GM19324 (cell line): ENCODE measurements around the gene IL12RB2.

Experiments used
- ATAC-seq: cut with Tn5 transposase; IDR thresholded peaks from one replicate; pipeline ENCODE4 v1.9.1; 2021; ENCODE audit warnings: mild to moderate bottlenecking, moderate library complexity; ENCODE audit not compliant: unreplicated experiment, low FRiP score

IL12RB2 gene

GRCh38 chr1:67307251-67308060 lies at the start of gene IL12RB2:
Gene IL12RB2, plus strand, starts transcription at chr1:67307873. Its CDS starts 12,496 bp downstream, at chr1:67320369.
- no peak for ATAC-seq

GRCh38 chr1:67261680-67262079 lies 46.0 kb upstream of the IL12RB2 start:
- ATAC-seq = no peak

GRCh38 chr1:67262735-67263134 lies 44.9 kb upstream of the IL12RB2 start:
- no peak for ATAC-seq

- ATAC-seq = no peak
These were observed 43.5 kb upstream of the IL12RB2 start for GRCh38 chr1:67264152-67264551.

- ATAC-seq = no peak
These were observed 42.8 kb upstream of the IL12RB2 start for GRCh38 chr1:67264899-67265298.

- no peak for ATAC-seq
These were observed 38.6 kb upstream of the IL12RB2 start for GRCh38 chr1:67269061-67269460.

GRCh38 chr1:67270541-67270940 lies 37.1 kb upstream of the IL12RB2 start:
- no peak for ATAC-seq

GRCh38 chr1:67273591-67273990 lies 34.1 kb upstream of the IL12RB2 start:
- ATAC-seq = no peak

GRCh38 chr1:67274623-67275325 lies 32.9 kb upstream of the IL12RB2 start:
- no peak for ATAC-seq

GRCh38 chr1:67280696-67281095 lies 27.0 kb upstream of the IL12RB2 start:
- no peak for ATAC-seq

- no peak for ATAC-seq
These were observed 26.4 kb upstream of the IL12RB2 start for GRCh38 chr1:67281244-67281643.

GRCh38 chr1:67285780-67286488 lies 21.7 kb upstream of the IL12RB2 start:
- ATAC-seq = no peak

- no peak for ATAC-seq
These were observed 17.4 kb upstream of the IL12RB2 start for GRCh38 chr1:67290236-67290635.

- no peak for ATAC-seq
These were observed 12.6 kb upstream of the IL12RB2 start for GRCh38 chr1:67294836-67295617.

- ATAC-seq = no peak
These were observed 8.9 kb upstream of the IL12RB2 start for GRCh38 chr1:67298762-67299161.

- ATAC-seq = no peak
These were observed 8.4 kb upstream of the IL12RB2 start for GRCh38 chr1:67299296-67299695.

GRCh38 chr1:67300561-67300960 lies 7.1 kb upstream of the IL12RB2 start:
- no peak for ATAC-seq

GRCh38 chr1:67304023-67304422 lies 3.6 kb upstream of the IL12RB2 start:
- no peak for ATAC-seq

GRCh38 chr1:67306547-67306946 lies 1.1 kb upstream of the IL12RB2 start:
- no peak for ATAC-seq

GRCh38 chr1:67308136-67308535 lies 463 bp downstream of the IL12RB2 start:
- no peak for ATAC-seq
